ENCODE results near the gene LAMTOR3. TPM values are rescaled to one million over a fixed set of nuclear protein-coding genes. Genes with fewer than 3 reads are reported as not detected.

LAMTOR3 gene
- total and polyA plus RNA-seq, 7 experiments from 2014 or later: 20.1 to 37.0 (median 30.2) TPM

GRCh38 chr4:99878604-99879003, 15.6 kb downstream of the LAMTOR3 start:
- Histone ChIP-seq H3K27ac (ENCODE audit: low read depth, low read length) (no peak overlapping the region), H3K36me3 (ENCODE audit: control insufficient read depth in 2 of 3, insufficient read depth in 3 of 3, low read length in 3 of 3) (peaks cover 15 to 44% (median 18%) of the 10 kb centered on the region in 3 experiments), H3K9me3 (ENCODE audit: control insufficient read depth in 2 of 3, low read length in 3 of 3) (no peaks in the 10 kb centered on the region), H3K4me3 (ENCODE audit: low read length) (no peak overlapping the region), H3K4me1 (ENCODE audit: control insufficient read depth in 2 of 2, insufficient read depth in 2 of 2, low read length in 2 of 2) (no peaks in the 10 kb centered on the region), H3K27me3 (ENCODE audit: control insufficient read depth in 2 of 2, insufficient read depth in 2 of 2, low read length in 2 of 2) (no peaks in the 10 kb centered on the region)
- no peaks in the 10 kb centered on the region for H3K9me3 Mint-ChIP-seq
- H3K4me3 Mint-ChIP-seq: no peak overlapping the region
- no peak for DNase-seq
- ChIA-PET POLR2A (no interaction called here), CTCF (no interaction called here)
- peaks cover 0 to 5% (median 0%) of the 10 kb centered on the region in 7 donors for H3K4me1 Mint-ChIP-seq
- H3K27me3 Mint-ChIP-seq: no peaks in the 10 kb centered on the region
- ATAC-seq: no peak
- H3K36me3 Mint-ChIP-seq: peaks cover 0 to 34% (median 11%) of the 10 kb centered on the region in 5 donors
- no peak overlapping the region for H3K27ac Mint-ChIP-seq
- intact Hi-C loops (cut with micrococcal nuclease): loop anchor here in 1 of 2 donors (2.0 kb wide), 1 partner anchor 24 kb away; no protein-coding TSS in a partner anchor

- Mint-ChIP-seq H3K27ac (peak overlapping the region in 4 of 9 donors; percentile 9 to 60 (median 45)), H3K4me1 (peaks cover 0 to 7% (median 0%) of the 10 kb centered on the region in 7 donors), H3K4me3 (no peak overlapping the region), H3K9me3 (no peaks in the 10 kb centered on the region), H3K36me3 (peaks cover 0 to 40% (median 15%) of the 10 kb centered on the region in 5 donors), H3K27me3 (no peaks in the 10 kb centered on the region)
- Histone ChIP-seq H3K27ac (ENCODE audit: low read depth, low read length) (no peak overlapping the region), H3K27me3 (ENCODE audit: control insufficient read depth in 2 of 2, insufficient read depth in 2 of 2, low read length in 2 of 2) (no peaks in the 10 kb centered on the region), H3K4me3 (ENCODE audit: low read length) (no peak overlapping the region), H3K4me1 (ENCODE audit: control insufficient read depth in 2 of 2, insufficient read depth in 2 of 2, low read length in 2 of 2) (no peaks in the 10 kb centered on the region), H3K36me3 (ENCODE audit: control insufficient read depth in 2 of 3, insufficient read depth in 3 of 3, low read length in 3 of 3) (peaks cover 15 to 40% (median 18%) of the 10 kb centered on the region in 3 experiments), H3K9me3 (ENCODE audit: control insufficient read depth in 2 of 3, low read length in 3 of 3) (no peaks in the 10 kb centered on the region)
- ATAC-seq (no peak), DNase-seq (no peak)
- intact Hi-C loops (cut with micrococcal nuclease): loop anchor here in 1 of 2 donors (2.0 kb wide), 1 partner anchor 16 kb away; no protein-coding TSS in a partner anchor
- CTCF ChIA-PET: no interaction called here
- POLR2A ChIA-PET: no interaction called here
Measured at GRCh38 chr4:99876946-99877345, 17.3 kb downstream of the LAMTOR3 start.

DNA sequence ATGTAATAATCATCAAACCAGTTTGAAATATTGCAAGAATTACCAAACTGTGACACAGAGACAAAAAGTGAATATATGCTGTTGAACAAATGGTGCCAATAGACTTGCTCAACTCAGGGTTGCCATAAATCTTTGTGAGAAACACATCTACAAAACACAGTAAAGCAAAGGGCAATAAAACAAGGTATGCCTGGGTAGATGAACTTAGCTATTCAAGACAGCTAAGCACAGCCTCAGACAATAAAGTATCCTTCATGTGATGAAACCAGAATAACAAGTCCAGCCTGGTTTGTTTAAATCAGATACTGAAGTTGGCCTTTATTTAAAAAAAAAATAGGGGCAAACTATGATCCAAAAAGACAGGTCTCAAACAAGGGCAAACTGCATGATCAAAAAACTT, 19.2 kb downstream of the LAMTOR3 start:
- no peaks in the 10 kb centered on the region for H3K9me3 Mint-ChIP-seq
- peaks cover 0 to 7% (median 0%) of the 10 kb centered on the region in 7 donors for H3K4me1 Mint-ChIP-seq
- Histone ChIP-seq H3K4me3 (ENCODE audit: low read length) (no peak overlapping the region), H3K27ac (ENCODE audit: low read depth, low read length) (no peak overlapping the region), H3K36me3 (ENCODE audit: control insufficient read depth in 2 of 3, insufficient read depth in 3 of 3, low read length in 3 of 3) (peaks cover 6 to 23% (median 7%) of the 10 kb centered on the region in 3 experiments), H3K9me3 (ENCODE audit: control insufficient read depth in 2 of 3, low read length in 3 of 3) (no peaks in the 10 kb centered on the region), H3K27me3 (ENCODE audit: control insufficient read depth in 2 of 2, insufficient read depth in 2 of 2, low read length in 2 of 2) (no peaks in the 10 kb centered on the region), H3K4me1 (ENCODE audit: control insufficient read depth in 2 of 2, insufficient read depth in 2 of 2, low read length in 2 of 2) (no peaks in the 10 kb centered on the region)
- POLR2A ChIA-PET: no interaction called here
- intact Hi-C loops (cut with micrococcal nuclease): no loop called here
- no peak overlapping the region for H3K27ac Mint-ChIP-seq
- no peaks in the 10 kb centered on the region for H3K27me3 Mint-ChIP-seq
- no peak overlapping the region for H3K4me3 Mint-ChIP-seq
- ATAC-seq: no peak
- CTCF ChIA-PET: interaction anchor here (0.9 kb wide), 1 partner anchor 67 kb away, joined by 4 read pairs; no protein-coding TSS in a partner anchor
- no peak for DNase-seq
- H3K36me3 Mint-ChIP-seq: peaks cover 3 to 45% (median 12%) of the 10 kb centered on the region in 5 donors

- Mint-ChIP-seq H3K27me3 (no peaks in the 10 kb centered on the region), H3K36me3 (peaks cover 8 to 52% (median 17%) of the 10 kb centered on the region in 5 donors), H3K4me1 (peaks cover 0 to 13% (median 0%) of the 10 kb centered on the region in 7 donors), H3K9me3 (no peaks in the 10 kb centered on the region), H3K27ac (peak overlapping the region in 1 of 9 donors; percentile 32), H3K4me3 (no peak overlapping the region)
- peaks cover 0 to 12% (median 0%) of the 10 kb centered on the region in 3 experiments for H3K36me3 ChIP-seq (ENCODE audit: control insufficient read depth in 2 of 3, insufficient read depth in 3 of 3, low read length in 3 of 3)
- ATAC-seq (no peak), DNase-seq (no peak)
- no peaks in the 10 kb centered on the region for H3K27me3 ChIP-seq (ENCODE audit: control insufficient read depth in 2 of 2, insufficient read depth in 2 of 2, low read length in 2 of 2)
- H3K9me3 ChIP-seq (ENCODE audit: control insufficient read depth in 2 of 3, low read length in 3 of 3): no peaks in the 10 kb centered on the region
- intact Hi-C loops (cut with micrococcal nuclease): no loop called here
- no peaks in the 10 kb centered on the region for H3K4me1 ChIP-seq (ENCODE audit: control insufficient read depth in 2 of 2, insufficient read depth in 2 of 2, low read length in 2 of 2)
- ChIA-PET CTCF (no interaction called here), POLR2A (no interaction called here)
- no peak overlapping the region for H3K27ac ChIP-seq (ENCODE audit: low read depth, low read length)
- no peak overlapping the region for H3K4me3 ChIP-seq (ENCODE audit: low read length)
Measured at GRCh38 chr4:99872570-99872969, 21.7 kb downstream of the LAMTOR3 start.

- Mint-ChIP-seq H3K27me3 (no peaks in the 10 kb centered on the region), H3K36me3 (peaks cover 8 to 49% (median 32%) of the 10 kb centered on the region in 5 donors), H3K4me1 (peaks cover 0 to 21% (median 0%) of the 10 kb centered on the region in 7 donors), H3K9me3 (no peaks in the 10 kb centered on the region), H3K4me3 (no peak overlapping the region), H3K27ac (peak overlapping the region in 1 of 9 donors; percentile 49)
- H3K4me1 ChIP-seq (ENCODE audit: control insufficient read depth in 2 of 2, insufficient read depth in 2 of 2, low read length in 2 of 2): no peaks in the 10 kb centered on the region
- no peak for ATAC-seq
- no peak for DNase-seq
- intact Hi-C loops (cut with micrococcal nuclease): no loop called here
- H3K4me3 ChIP-seq (ENCODE audit: low read length): no peak overlapping the region
- POLR2A ChIA-PET: no interaction called here
- peaks cover 0 to 34% (median 0%) of the 10 kb centered on the region in 3 experiments for H3K36me3 ChIP-seq (ENCODE audit: control insufficient read depth in 2 of 3, insufficient read depth in 3 of 3, low read length in 3 of 3)
- H3K27me3 ChIP-seq (ENCODE audit: control insufficient read depth in 2 of 2, insufficient read depth in 2 of 2, low read length in 2 of 2): no peaks in the 10 kb centered on the region
- no peak overlapping the region for H3K27ac ChIP-seq (ENCODE audit: low read depth, low read length)
- CTCF ChIA-PET: no interaction called here
- no peaks in the 10 kb centered on the region for H3K9me3 ChIP-seq (ENCODE audit: control insufficient read depth in 2 of 3, low read length in 3 of 3)
Measured at GRCh38 chr4:99868126-99868596, 26.1 kb downstream of the LAMTOR3 start.

DNA sequence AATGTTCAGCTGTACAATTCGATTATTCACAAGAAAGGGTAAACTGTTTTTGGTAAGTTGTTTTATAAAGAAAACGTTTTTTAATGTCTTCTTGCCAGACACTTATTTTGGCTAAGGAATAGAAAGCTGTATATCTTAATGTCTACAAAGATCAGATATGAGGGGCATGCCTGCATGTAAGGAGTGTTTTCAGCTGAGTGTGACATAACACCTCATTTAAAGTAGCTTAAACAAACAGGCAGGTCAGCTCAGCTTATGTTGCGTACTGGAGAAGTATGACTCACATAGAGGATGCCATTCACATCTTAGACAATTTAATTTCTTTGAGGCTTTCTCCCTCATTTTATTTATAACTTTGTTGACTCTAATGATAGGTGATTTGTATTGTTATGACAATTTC, 30.4 kb downstream of the LAMTOR3 start:
- H3K4me1 ChIP-seq (ENCODE audit: control insufficient read depth in 2 of 2, insufficient read depth in 2 of 2, low read length in 2 of 2): no peaks in the 10 kb centered on the region
- H3K27me3 ChIP-seq (ENCODE audit: control insufficient read depth in 2 of 2, insufficient read depth in 2 of 2, low read length in 2 of 2): no peaks in the 10 kb centered on the region
- H3K27ac ChIP-seq (ENCODE audit: low read depth, low read length): no peak overlapping the region
- peaks cover 0 to 40% (median 0%) of the 10 kb centered on the region in 3 experiments for H3K36me3 ChIP-seq (ENCODE audit: control insufficient read depth in 2 of 3, insufficient read depth in 3 of 3, low read length in 3 of 3)
- no peaks in the 10 kb centered on the region for H3K9me3 ChIP-seq (ENCODE audit: control insufficient read depth in 2 of 3, low read length in 3 of 3)
- intact Hi-C loops (cut with micrococcal nuclease): no loop called here
- no peak overlapping the region for H3K4me3 ChIP-seq (ENCODE audit: low read length)
- Mint-ChIP-seq H3K27me3 (no peaks in the 10 kb centered on the region), H3K27ac (no peak overlapping the region), H3K4me3 (no peak overlapping the region), H3K4me1 (peaks cover 0 to 41% (median 0%) of the 10 kb centered on the region in 7 donors), H3K36me3 (peaks cover 11 to 35% (median 27%) of the 10 kb centered on the region in 5 donors), H3K9me3 (no peaks in the 10 kb centered on the region)
- POLR2A ChIA-PET: interaction anchor here (0.6 kb wide), 1 partner anchor 935 kb away, joined by 4 read pairs; the partner anchor contains the start of gene EIF4E
- CTCF ChIA-PET: interaction anchor here (1.1 kb wide), 1 partner anchor 16 kb away, joined by 4 read pairs; no protein-coding TSS in a partner anchor
- ATAC-seq: no peak
- no peak for DNase-seq

Data from naive thymus-derived CD4-positive, alpha-beta T cell (primary cell).